ENCODE measurements around the gene ANKRD34B.

ANKRD34B gene

GRCh38 chr5:80569961-80570786 is at the start of gene ANKRD34B:
Gene ANKRD34B, minus strand, starts transcription at chr5:80570280. Its CDS starts 10,261 bp downstream, at chr5:80560019.
- no peaks in the 10 kb centered on the region for H3K36me3 ChIP-seq (ENCODE audit: insufficient read depth, insufficient read length, low read length)
- peak within 1 kb of the TSS; percentile 47 for H3K9ac ChIP-seq (ENCODE audit: insufficient read length, low read depth)
- DNase-seq (ENCODE audit: low read depth, low spot score): no peak
- no peaks in the 10 kb centered on the region for H3K9me3 ChIP-seq (ENCODE audit: insufficient read depth, low read length)
- H3K4me3 ChIP-seq (ENCODE audit: insufficient read length, low read depth): peak within 1 kb of the TSS; percentile 47
- no peak for TF ChIP-seq YY1 (IDR thresholded peaks at IDR 0.05; ENCODE audit: insufficient read depth, insufficient read length)
- no peak for TF ChIP-seq SUZ12 (IDR thresholded peaks at IDR 0.05; ENCODE audit: extremely low read depth, insufficient read depth, insufficient read length)
- TF ChIP-seq ZNF274 (IDR thresholded peaks at IDR 0.05; ENCODE audit: low read depth, low read length): no peak
- H3K27me3 ChIP-seq (ENCODE audit: insufficient read depth, insufficient read length): peaks cover 79% of the 10 kb centered on the region
- no peaks in the 10 kb centered on the region for H3K4me1 ChIP-seq (ENCODE audit: insufficient read depth, insufficient read length)

DNA sequence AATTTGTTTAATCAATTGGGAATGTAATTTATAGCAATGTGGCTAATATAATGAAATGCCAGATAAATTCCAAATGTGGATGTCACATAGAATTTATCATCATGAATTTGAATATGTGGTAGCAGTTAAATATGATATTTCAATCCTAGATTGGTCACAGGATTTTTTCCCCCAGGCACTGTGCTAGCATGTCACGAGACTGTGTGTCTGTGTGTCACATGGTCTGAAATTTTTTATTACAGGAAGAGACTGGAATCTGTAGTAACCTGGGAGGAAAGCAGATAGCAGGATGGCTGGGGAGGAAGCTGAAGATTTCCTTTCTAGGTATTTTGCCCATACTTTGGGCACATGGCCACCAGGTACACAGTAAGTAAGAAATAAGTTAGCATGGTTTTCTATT is 49.0 kb upstream of the ANKRD34B start:
- Histone ChIP-seq H3K27me3 (ENCODE audit: insufficient read depth, insufficient read length) (no peaks in the 10 kb centered on the region), H3K4me3 (ENCODE audit: insufficient read length, low read depth) (no peak overlapping the region), H3K9me3 (ENCODE audit: insufficient read depth, low read length) (no peaks in the 10 kb centered on the region), H3K36me3 (ENCODE audit: insufficient read depth, insufficient read length, low read length) (no peaks in the 10 kb centered on the region), H3K4me1 (ENCODE audit: insufficient read depth, insufficient read length) (no peaks in the 10 kb centered on the region), H3K9ac (ENCODE audit: insufficient read length, low read depth) (no peak overlapping the region)
- DNase-seq (ENCODE audit: low read depth, low spot score): no peak
- no peak for TF ChIP-seq YY1 (IDR thresholded peaks at IDR 0.05; ENCODE audit: insufficient read depth, insufficient read length)
- TF ChIP-seq SUZ12 (IDR thresholded peaks at IDR 0.05; ENCODE audit: extremely low read depth, insufficient read depth, insufficient read length): no peak
- TF ChIP-seq ZNF274 (IDR thresholded peaks at IDR 0.05; ENCODE audit: low read depth, low read length): no peak

GRCh38 chr5:80618438-80618837 is 48.4 kb upstream of the ANKRD34B start:
- DNase-seq (ENCODE audit: low read depth, low spot score): no peak
- no peaks in the 10 kb centered on the region for H3K4me1 ChIP-seq (ENCODE audit: insufficient read depth, insufficient read length)
- no peak for TF ChIP-seq SUZ12 (IDR thresholded peaks at IDR 0.05; ENCODE audit: extremely low read depth, insufficient read depth, insufficient read length)
- TF ChIP-seq YY1 (IDR thresholded peaks at IDR 0.05; ENCODE audit: insufficient read depth, insufficient read length): no peak
- TF ChIP-seq ZNF274 (IDR thresholded peaks at IDR 0.05; ENCODE audit: low read depth, low read length): no peak
- H3K9me3 ChIP-seq (ENCODE audit: insufficient read depth, low read length): no peaks in the 10 kb centered on the region
- no peaks in the 10 kb centered on the region for H3K27me3 ChIP-seq (ENCODE audit: insufficient read depth, insufficient read length)
- H3K36me3 ChIP-seq (ENCODE audit: insufficient read depth, insufficient read length, low read length): no peaks in the 10 kb centered on the region
- H3K4me3 ChIP-seq (ENCODE audit: insufficient read length, low read depth): no peak overlapping the region
- H3K9ac ChIP-seq (ENCODE audit: insufficient read length, low read depth): no peak overlapping the region

- H3K9me3 ChIP-seq (ENCODE audit: insufficient read depth, low read length): no peaks in the 10 kb centered on the region
- no peak for DNase-seq (ENCODE audit: low read depth, low spot score)
- no peak overlapping the region for H3K4me3 ChIP-seq (ENCODE audit: insufficient read length, low read depth)
- TF ChIP-seq SUZ12 (IDR thresholded peaks at IDR 0.05; ENCODE audit: extremely low read depth, insufficient read depth, insufficient read length) (no peak), YY1 (IDR thresholded peaks at IDR 0.05; ENCODE audit: insufficient read depth, insufficient read length) (no peak), ZNF274 (IDR thresholded peaks at IDR 0.05; ENCODE audit: low read depth, low read length) (no peak)
- no peaks in the 10 kb centered on the region for H3K4me1 ChIP-seq (ENCODE audit: insufficient read depth, insufficient read length)
- H3K36me3 ChIP-seq (ENCODE audit: insufficient read depth, insufficient read length, low read length): no peaks in the 10 kb centered on the region
- H3K27me3 ChIP-seq (ENCODE audit: insufficient read depth, insufficient read length): no peaks in the 10 kb centered on the region
- no peak overlapping the region for H3K9ac ChIP-seq (ENCODE audit: insufficient read length, low read depth)
These were observed 45.3 kb upstream of the ANKRD34B start for GRCh38 chr5:80615266-80615914.

- H3K4me1 ChIP-seq (ENCODE audit: insufficient read depth, insufficient read length): no peaks in the 10 kb centered on the region
- TF ChIP-seq SUZ12 (IDR thresholded peaks at IDR 0.05; ENCODE audit: extremely low read depth, insufficient read depth, insufficient read length): no peak
- no peak for TF ChIP-seq YY1 (IDR thresholded peaks at IDR 0.05; ENCODE audit: insufficient read depth, insufficient read length)
- no peak for TF ChIP-seq ZNF274 (IDR thresholded peaks at IDR 0.05; ENCODE audit: low read depth, low read length)
These were observed 39.6 kb upstream of the ANKRD34B start for GRCh38 chr5:80609692-80610091.

DNA sequence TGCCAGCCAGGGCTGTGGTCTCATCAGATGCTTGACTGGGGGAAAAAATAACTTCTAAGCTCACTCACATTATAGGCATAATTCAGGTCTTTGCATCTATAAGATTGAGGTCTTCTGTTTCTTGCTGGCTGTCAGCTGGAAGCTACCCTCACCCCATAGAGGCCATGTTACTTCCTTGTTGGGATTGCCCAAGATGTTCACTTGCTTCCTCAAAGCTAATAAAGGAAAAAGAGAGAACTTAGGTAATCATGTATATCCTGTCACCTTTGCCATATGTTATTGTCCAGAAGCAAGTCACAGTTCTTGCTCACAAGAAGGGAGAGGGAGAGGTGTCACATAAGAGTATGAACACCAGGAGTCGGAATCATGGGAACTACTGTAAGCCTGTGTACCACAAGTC is 38.7 kb upstream of the ANKRD34B start:
- TF ChIP-seq YY1 (IDR thresholded peaks at IDR 0.05; ENCODE audit: insufficient read depth, insufficient read length): no peak
- no peak for TF ChIP-seq SUZ12 (IDR thresholded peaks at IDR 0.05; ENCODE audit: extremely low read depth, insufficient read depth, insufficient read length)
- Histone ChIP-seq H3K9me3 (ENCODE audit: insufficient read depth, low read length) (no peaks in the 10 kb centered on the region), H3K36me3 (ENCODE audit: insufficient read depth, insufficient read length, low read length) (no peaks in the 10 kb centered on the region), H3K4me3 (ENCODE audit: insufficient read length, low read depth) (no peak overlapping the region), H3K27me3 (ENCODE audit: insufficient read depth, insufficient read length) (no peaks in the 10 kb centered on the region), H3K9ac (ENCODE audit: insufficient read length, low read depth) (no peak overlapping the region), H3K4me1 (ENCODE audit: insufficient read depth, insufficient read length) (no peaks in the 10 kb centered on the region)
- DNase-seq (ENCODE audit: low read depth, low spot score): no peak

More at GRCh38 chr5:80609692-80610091, 39.6 kb upstream of the ANKRD34B start:
- H3K4me3 ChIP-seq (ENCODE audit: insufficient read length, low read depth): no peak overlapping the region
- H3K36me3 ChIP-seq (ENCODE audit: insufficient read depth, insufficient read length, low read length): no peaks in the 10 kb centered on the region
- no peaks in the 10 kb centered on the region for H3K9me3 ChIP-seq (ENCODE audit: insufficient read depth, low read length)
- no peak overlapping the region for H3K9ac ChIP-seq (ENCODE audit: insufficient read length, low read depth)
- DNase-seq (ENCODE audit: low read depth, low spot score): no peak
- H3K27me3 ChIP-seq (ENCODE audit: insufficient read depth, insufficient read length): no peaks in the 10 kb centered on the region

DNA sequence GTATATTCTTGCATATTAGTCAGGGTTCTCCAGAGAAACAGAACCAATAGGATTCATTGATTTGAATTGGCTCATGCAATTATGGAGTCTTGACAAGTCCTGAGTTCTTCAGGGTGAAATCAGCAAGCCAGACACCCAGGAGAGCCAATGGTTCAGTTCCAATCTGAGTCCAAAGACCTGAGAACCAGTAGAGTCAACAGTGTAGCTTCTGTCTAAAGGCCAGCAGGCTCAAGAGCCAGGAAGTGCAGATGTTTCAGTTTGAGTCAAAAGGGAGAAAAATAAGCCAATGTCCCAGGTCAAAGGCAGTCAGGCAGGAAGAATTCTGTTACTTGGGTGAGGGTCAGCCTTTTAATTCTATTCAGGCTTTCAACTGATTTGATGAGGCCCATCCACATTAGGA is 37.8 kb upstream of the ANKRD34B start:
- Histone ChIP-seq H3K27me3 (ENCODE audit: insufficient read depth, insufficient read length) (no peaks in the 10 kb centered on the region), H3K36me3 (ENCODE audit: insufficient read depth, insufficient read length, low read length) (no peaks in the 10 kb centered on the region), H3K9me3 (ENCODE audit: insufficient read depth, low read length) (no peaks in the 10 kb centered on the region), H3K4me3 (ENCODE audit: insufficient read length, low read depth) (no peak overlapping the region), H3K4me1 (ENCODE audit: insufficient read depth, insufficient read length) (no peaks in the 10 kb centered on the region), H3K9ac (ENCODE audit: insufficient read length, low read depth) (no peak overlapping the region)
- no peak for DNase-seq (ENCODE audit: low read depth, low spot score)
- TF ChIP-seq YY1 (IDR thresholded peaks at IDR 0.05; ENCODE audit: insufficient read depth, insufficient read length) (no peak), ZNF274 (IDR thresholded peaks at IDR 0.05; ENCODE audit: low read depth, low read length) (no peak), SUZ12 (IDR thresholded peaks at IDR 0.05; ENCODE audit: extremely low read depth, insufficient read depth, insufficient read length) (no peak)
